ENCODE results near the gene PRKAR1B. TPM values are rescaled to one million over a fixed set of nuclear protein-coding genes. Genes with fewer than 3 reads are reported as not detected.

PRKAR1B gene
- total RNA-seq, 1 donor from 2014 or later: 19.3 TPM

- H3K4me1 ChIP-seq (ENCODE audit: control insufficient read depth in 3 of 3, insufficient read depth in 3 of 3, low read length in 3 of 3): peaks cover 3 to 16% (median 10%) of the 10 kb centered on the region in 3 donors
- H3K27me3 ChIP-seq (ENCODE audit: control insufficient read depth in 3 of 3, insufficient read depth in 3 of 3, low read length in 3 of 3): peaks cover 27 to 40% (median 34%) of the 10 kb centered on the region in 3 donors
- no peak overlapping the region for H3K4me3 ChIP-seq (ENCODE audit: low read length in 3 of 3)
- H3K36me3 ChIP-seq (ENCODE audit: control insufficient read depth in 3 of 3, insufficient read depth in 3 of 3, low read length in 3 of 3): peaks cover 0 to 3% (median 0%) of the 10 kb centered on the region in 3 donors
- H3K9me3 ChIP-seq (ENCODE audit: control insufficient read depth in 3 of 3, low read length in 3 of 3): no peaks in the 10 kb centered on the region
- H3K9ac ChIP-seq (ENCODE audit: low read depth in 1 of 3, low read length in 3 of 3): no peak overlapping the region
- H3K27ac ChIP-seq (ENCODE audit: low read depth, low read length): no peak overlapping the region
Measured at GRCh38 chr7:577741-578370, 149.2 kb downstream of the PRKAR1B start.

- no peak overlapping the region for H3K9ac ChIP-seq (ENCODE audit: low read depth in 1 of 3, low read length in 3 of 3)
- H3K4me1 ChIP-seq (ENCODE audit: control insufficient read depth in 3 of 3, insufficient read depth in 3 of 3, low read length in 3 of 3): peaks cover 7 to 22% (median 14%) of the 10 kb centered on the region in 3 donors
Measured at GRCh38 chr7:577278-577665, 149.8 kb downstream of the PRKAR1B start.

GRCh38 chr7:576524-577277 lies 150.4 kb downstream of the PRKAR1B start:
- Histone ChIP-seq H3K4me1 (ENCODE audit: control insufficient read depth in 3 of 3, insufficient read depth in 3 of 3, low read length in 3 of 3) (peaks cover 12 to 28% (median 20%) of the 10 kb centered on the region in 3 donors), H3K36me3 (ENCODE audit: control insufficient read depth in 3 of 3, insufficient read depth in 3 of 3, low read length in 3 of 3) (peaks cover 0 to 3% (median 0%) of the 10 kb centered on the region in 3 donors), H3K27me3 (ENCODE audit: control insufficient read depth in 3 of 3, insufficient read depth in 3 of 3, low read length in 3 of 3) (peaks cover 30 to 48% (median 40%) of the 10 kb centered on the region in 3 donors), H3K9me3 (ENCODE audit: control insufficient read depth in 3 of 3, low read length in 3 of 3) (no peaks in the 10 kb centered on the region), H3K9ac (ENCODE audit: low read depth in 1 of 3, low read length in 3 of 3) (no peak overlapping the region), H3K27ac (ENCODE audit: low read depth, low read length) (no peak overlapping the region), H3K4me3 (ENCODE audit: low read length in 3 of 3) (no peak overlapping the region)

More at GRCh38 chr7:577278-577665, 149.8 kb downstream of the PRKAR1B start:
- Histone ChIP-seq H3K36me3 (ENCODE audit: control insufficient read depth in 3 of 3, insufficient read depth in 3 of 3, low read length in 3 of 3) (peaks cover 0 to 3% (median 0%) of the 10 kb centered on the region in 3 donors), H3K9me3 (ENCODE audit: control insufficient read depth in 3 of 3, low read length in 3 of 3) (no peaks in the 10 kb centered on the region), H3K27ac (ENCODE audit: low read depth, low read length) (no peak overlapping the region), H3K4me3 (ENCODE audit: low read length in 3 of 3) (no peak overlapping the region), H3K27me3 (ENCODE audit: control insufficient read depth in 3 of 3, insufficient read depth in 3 of 3, low read length in 3 of 3) (peaks cover 30 to 46% (median 40%) of the 10 kb centered on the region in 3 donors)

- H3K36me3 ChIP-seq (ENCODE audit: control insufficient read depth in 3 of 3, insufficient read depth in 3 of 3, low read length in 3 of 3): peaks cover 0 to 3% (median 0%) of the 10 kb centered on the region in 3 donors
- peaks cover 33 to 51% (median 46%) of the 10 kb centered on the region in 3 donors for H3K27me3 ChIP-seq (ENCODE audit: control insufficient read depth in 3 of 3, insufficient read depth in 3 of 3, low read length in 3 of 3)
- H3K27ac ChIP-seq (ENCODE audit: low read depth, low read length): no peak overlapping the region
- H3K9me3 ChIP-seq (ENCODE audit: control insufficient read depth in 3 of 3, low read length in 3 of 3): no peaks in the 10 kb centered on the region
- peaks cover 12 to 38% (median 28%) of the 10 kb centered on the region in 3 donors for H3K4me1 ChIP-seq (ENCODE audit: control insufficient read depth in 3 of 3, insufficient read depth in 3 of 3, low read length in 3 of 3)
- no peak overlapping the region for H3K4me3 ChIP-seq (ENCODE audit: low read length in 3 of 3)
- no peak overlapping the region for H3K9ac ChIP-seq (ENCODE audit: low read depth in 1 of 3, low read length in 3 of 3)
Measured at GRCh38 chr7:575425-576366, 151.4 kb downstream of the PRKAR1B start.

- H3K27me3 ChIP-seq (ENCODE audit: control insufficient read depth in 3 of 3, insufficient read depth in 3 of 3, low read length in 3 of 3): peaks cover 33 to 51% (median 46%) of the 10 kb centered on the region in 3 donors
Measured at GRCh38 chr7:574661-575395, 152.3 kb downstream of the PRKAR1B start.

GRCh38 chr7:573933-574381 lies 153.1 kb downstream of the PRKAR1B start:
- Histone ChIP-seq H3K27me3 (ENCODE audit: control insufficient read depth in 3 of 3, insufficient read depth in 3 of 3, low read length in 3 of 3) (peaks cover 39 to 57% (median 41%) of the 10 kb centered on the region in 3 donors), H3K4me1 (ENCODE audit: control insufficient read depth in 3 of 3, insufficient read depth in 3 of 3, low read length in 3 of 3) (peaks cover 20 to 44% (median 34%) of the 10 kb centered on the region in 3 donors), H3K27ac (ENCODE audit: low read depth, low read length) (no peak overlapping the region), H3K9me3 (ENCODE audit: control insufficient read depth in 3 of 3, low read length in 3 of 3) (no peaks in the 10 kb centered on the region), H3K4me3 (ENCODE audit: low read length in 3 of 3) (no peak overlapping the region), H3K36me3 (ENCODE audit: control insufficient read depth in 3 of 3, insufficient read depth in 3 of 3, low read length in 3 of 3) (peaks cover 0 to 2% (median 0%) of the 10 kb centered on the region in 3 donors), H3K9ac (ENCODE audit: low read depth in 1 of 3, low read length in 3 of 3) (no peak overlapping the region)

More at GRCh38 chr7:574661-575395, 152.3 kb downstream of the PRKAR1B start:
- peaks cover 0 to 3% (median 0%) of the 10 kb centered on the region in 3 donors for H3K36me3 ChIP-seq (ENCODE audit: control insufficient read depth in 3 of 3, insufficient read depth in 3 of 3, low read length in 3 of 3)
- peaks cover 12 to 38% (median 28%) of the 10 kb centered on the region in 3 donors for H3K4me1 ChIP-seq (ENCODE audit: control insufficient read depth in 3 of 3, insufficient read depth in 3 of 3, low read length in 3 of 3)
- H3K9ac ChIP-seq (ENCODE audit: low read depth in 1 of 3, low read length in 3 of 3): no peak overlapping the region
- no peaks in the 10 kb centered on the region for H3K9me3 ChIP-seq (ENCODE audit: control insufficient read depth in 3 of 3, low read length in 3 of 3)
- H3K27ac ChIP-seq (ENCODE audit: low read depth, low read length): no peak overlapping the region
- H3K4me3 ChIP-seq (ENCODE audit: low read length in 3 of 3): no peak overlapping the region

GRCh38 chr7:573269-573932 lies 153.7 kb downstream of the PRKAR1B start:
- no peaks in the 10 kb centered on the region for H3K9me3 ChIP-seq (ENCODE audit: control insufficient read depth in 3 of 3, low read length in 3 of 3)
- no peaks in the 10 kb centered on the region for H3K36me3 ChIP-seq (ENCODE audit: control insufficient read depth in 3 of 3, insufficient read depth in 3 of 3, low read length in 3 of 3)
- peaks cover 23 to 48% (median 38%) of the 10 kb centered on the region in 3 donors for H3K4me1 ChIP-seq (ENCODE audit: control insufficient read depth in 3 of 3, insufficient read depth in 3 of 3, low read length in 3 of 3)
- no peak overlapping the region for H3K4me3 ChIP-seq (ENCODE audit: low read length in 3 of 3)
- H3K27ac ChIP-seq (ENCODE audit: low read depth, low read length): no peak overlapping the region
- H3K27me3 ChIP-seq (ENCODE audit: control insufficient read depth in 3 of 3, insufficient read depth in 3 of 3, low read length in 3 of 3): peaks cover 39 to 58% (median 40%) of the 10 kb centered on the region in 3 donors
- H3K9ac ChIP-seq (ENCODE audit: low read depth in 1 of 3, low read length in 3 of 3): no peak overlapping the region

GRCh38 chr7:572416-573268 lies 154.4 kb downstream of the PRKAR1B start:
- peak overlapping the region in 1 of 3 donors; percentile 59 for H3K4me3 ChIP-seq (ENCODE audit: low read length in 3 of 3)
- no peaks in the 10 kb centered on the region for H3K9me3 ChIP-seq (ENCODE audit: control insufficient read depth in 3 of 3, low read length in 3 of 3)
- H3K36me3 ChIP-seq (ENCODE audit: control insufficient read depth in 3 of 3, insufficient read depth in 3 of 3, low read length in 3 of 3): no peaks in the 10 kb centered on the region
- peaks cover 29 to 54% (median 44%) of the 10 kb centered on the region in 3 donors for H3K4me1 ChIP-seq (ENCODE audit: control insufficient read depth in 3 of 3, insufficient read depth in 3 of 3, low read length in 3 of 3)
- H3K27ac ChIP-seq (ENCODE audit: low read depth, low read length): no peak overlapping the region
- H3K9ac ChIP-seq (ENCODE audit: low read depth in 1 of 3, low read length in 3 of 3): peak overlapping the region in 2 of 3 donors; percentile 23 to 57
- H3K27me3 ChIP-seq (ENCODE audit: control insufficient read depth in 3 of 3, insufficient read depth in 3 of 3, low read length in 3 of 3): peaks cover 36 to 61% (median 36%) of the 10 kb centered on the region in 3 donors
